GM23338 (cell line): ENCODE measurements around the gene VAV3. TPM values are rescaled to one million over a fixed set of nuclear protein-coding genes. Genes with fewer than 3 reads are reported as not detected.

Experiments
- ATAC-seq: fragments of 200-7000 bp; cut with Tn5 transposase; 3 replicates; pipeline ENCODE4 v1.9.1; 2020
- DNase-seq: peaks from one replicate; pipeline ENCODE4 v3.0.0-alpha.2; 2015; ENCODE audit warnings: low spot score
- H2AFZ ChIP-seq: fragments of 200-600 bp; sonication (generic); 2 replicates; pipeline ENCODE4 v1.8.0; 2016; ENCODE audit warnings: antibody characterized with exemption, mild to moderate bottlenecking, moderate library complexity
- H3F3A ChIP-seq: fragments of 200-600 bp; sonication (generic); replicated peaks from 2 replicates; pipeline ENCODE4 v1.8.0; 2017; ENCODE audit warnings: antibody characterized with exemption, mixed run types, low read depth
- H3K27ac ChIP-seq: fragments of 200-600 bp; sonication (generic); 2 replicates; pipeline ENCODE4 v1.6.1; 2016; ENCODE audit warnings: low read depth
- H3K27me3 ChIP-seq: fragments of 200-600 bp; sonication (generic); 2 replicates; pipeline ENCODE4 v1.8.0; 2016; ENCODE audit warnings: mild to moderate bottlenecking, mixed run types, moderate library complexity; ENCODE audit not compliant: insufficient read depth
- H3K36me3 ChIP-seq: fragments of 200-600 bp; sonication (generic); 2 replicates; pipeline ENCODE4 v1.8.0; 2016; ENCODE audit warnings: mild to moderate bottlenecking; ENCODE audit not compliant: insufficient read depth
- H3K4me1 ChIP-seq: fragments of 200-600 bp; sonication (generic); 2 replicates; pipeline ENCODE4 v1.8.0; 2016; ENCODE audit warnings: mild to moderate bottlenecking, moderate library complexity; ENCODE audit not compliant: insufficient read depth
- H3K4me2 ChIP-seq: fragments of 200-600 bp; sonication (generic); 2 replicates; pipeline ENCODE4 v1.7.1; 2017; ENCODE audit warnings: mixed run types
- H3K4me3 ChIP-seq: fragments of 200-600 bp; sonication (generic); 2 replicates; pipeline ENCODE4 v1.6.1; 2016; ENCODE audit warnings: mixed run types
- H3K79me2 ChIP-seq: fragments of 200-600 bp; sonication (generic); replicated peaks from 2 replicates; pipeline ENCODE4 v1.8.0; 2017; ENCODE audit warnings: mild to moderate bottlenecking; ENCODE audit not compliant: insufficient read depth
- H3K9me2 ChIP-seq: fragments of 200-600 bp; sonication (generic); 2 replicates; pipeline ENCODE4 v1.8.0; 2017; ENCODE audit not compliant: insufficient read depth
- H4K20me1 ChIP-seq: fragments of 200-600 bp; sonication (generic); replicated peaks from 2 replicates; pipeline ENCODE4 v1.8.0; 2017; ENCODE audit warnings: mild to moderate bottlenecking; ENCODE audit not compliant: insufficient read depth
- H3K27ac Mint-ChIP-seq: 2 replicates; pipeline ENCODE4 v1.8.0; 2020; ENCODE audit warnings: inconsistent platforms, mild to moderate bottlenecking, moderate library complexity, mixed read lengths
- H3K27me3 Mint-ChIP-seq: 3 replicates; pipeline ENCODE4 v1.8.0; 2022; ENCODE audit warnings: low read depth, mild to moderate bottlenecking, moderate library complexity, mixed read lengths, inconsistent platforms; ENCODE audit not compliant: insufficient read depth, poor library complexity
- H3K36me3 Mint-ChIP-seq: 3 replicates; pipeline ENCODE4 v1.8.0; 2021; ENCODE audit warnings: low read depth, mild to moderate bottlenecking, inconsistent platforms, moderate library complexity, mixed read lengths
- H3K4me1 Mint-ChIP-seq: 3 replicates; pipeline ENCODE4 v1.8.0; 2020; ENCODE audit warnings: mild to moderate bottlenecking, inconsistent platforms, mixed read lengths
- H3K4me3 Mint-ChIP-seq: 3 replicates; pipeline ENCODE4 v1.8.0; 2021; ENCODE audit warnings: moderate library complexity, mild to moderate bottlenecking, inconsistent platforms, mixed read lengths
- H3K9me3 Mint-ChIP-seq: 3 replicates; pipeline ENCODE4 v1.8.0; 2020; ENCODE audit warnings: moderate library complexity, mild to moderate bottlenecking, inconsistent platforms, mixed read lengths
- CREB1 ChIP-seq: fragments of 250-450 bp; sonication (Bioruptor Pico); IDR thresholded peaks from 2 replicates; pipeline ENCODE4 v1.5.0; 2020; ENCODE audit warnings: low read depth, mild to moderate bottlenecking, moderate library complexity
- EZH2 ChIP-seq: fragments of 200-600 bp; sonication (generic); IDR thresholded peaks from one replicate; pipeline ENCODE4 v1.8.0; 2017; ENCODE audit warnings: antibody characterized with exemption, mild to moderate bottlenecking, low read depth; ENCODE audit not compliant: unreplicated experiment
- POLR2AphosphoS5 ChIP-seq: IDR thresholded peaks from 2 replicates; pipeline ENCODE4 v1.6.1; 2016; ENCODE audit warnings: antibody characterized with exemption, low read depth
- polyA plus RNA-seq: library from polyadenylated mRNA; unstranded; fragments of >200 nt; fragmentation: Nextera tagmentation; extraction: Ambion mirVana; gene quantifications from 2 replicates; pipeline ENCODE4 v1.2.1, GENCODE V29; 2016
- total RNA-seq: library from RNA; depleted of rRNA; stranded (reverse); fragments of >200 nt; shearing (Covaris generic); gene quantifications from 2 replicates; pipeline ENCODE4 v1.2.3, GENCODE V29; 2014
- TF ChIP-seq, protein P1 (sequence below), 2 experiments: fragments of 200-600 bp in 1 of 2; sonication (generic) in 1 of 2; conservative IDR thresholded peaks; 2 replicates each; pipeline versions ENCODE4 v1.5.1 to v1.6.1; 2016 to 2017; ENCODE audit warnings: antibody characterized with exemption in 2 of 2, low read depth in 2 of 2, mild to moderate bottlenecking in 2 of 2, moderate library complexity in 1 of 2
- TF ChIP-seq, protein P2 (sequence below): IDR thresholded peaks from one replicate; pipeline ENCODE4 v1.6.1; 2018; ENCODE audit warnings: antibody characterized with exemption; ENCODE audit not compliant: unreplicated experiment
- TF ChIP-seq, protein P3 (sequence below): IDR thresholded peaks from 2 replicates; pipeline ENCODE4 v1.6.1; 2016; ENCODE audit warnings: antibody characterized with exemption

The VAV3 gene
- total and polyA plus RNA-seq, 2 experiments from 2014 or later: 3.0 to 11.3 TPM

DNA sequence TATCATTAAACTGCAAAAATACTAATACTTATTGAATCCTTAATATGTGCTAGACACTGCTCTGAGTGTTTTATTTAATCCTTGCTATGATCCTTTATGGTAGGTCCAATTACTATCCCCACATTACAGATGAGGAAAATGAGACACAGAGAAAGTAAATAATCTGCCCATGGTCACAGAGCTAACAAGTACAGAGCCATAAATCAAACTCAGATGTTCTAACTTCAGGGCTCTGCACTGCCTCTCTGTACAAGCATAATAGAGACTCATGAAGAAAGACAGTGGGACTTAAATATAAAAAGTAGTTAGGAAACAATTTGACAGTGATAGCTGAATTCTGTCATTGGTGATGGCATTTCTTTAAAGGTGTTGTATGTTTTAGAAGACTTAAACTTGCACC lies 346.4 kb downstream of the VAV3 start:
- Histone ChIP-seq H4K20me1 (no peaks in the 10 kb centered on the region), H3K27me3 (no peaks in the 10 kb centered on the region), H3K79me2 (no peaks in the 10 kb centered on the region), H3K9me2 (no peaks in the 10 kb centered on the region), H3F3A (no peaks in the 10 kb centered on the region), H2AFZ (no peak overlapping the region), H3K4me1 (no peaks in the 10 kb centered on the region), H3K36me3 (no peaks in the 10 kb centered on the region), H3K4me2 (no peak overlapping the region), H3K4me3 (no peak overlapping the region), H3K27ac (no peak overlapping the region)
- Mint-ChIP-seq H3K27ac (no peak overlapping the region), H3K4me3 (no peak overlapping the region), H3K4me1 (no peaks in the 10 kb centered on the region), H3K27me3 (no peaks in the 10 kb centered on the region), H3K36me3 (no peaks in the 10 kb centered on the region), H3K9me3 (no peaks in the 10 kb centered on the region)
- TF ChIP-seq POLR2AphosphoS5 (no peak), CREB1 (no peak)
- TF ChIP-seq, protein P1, sequence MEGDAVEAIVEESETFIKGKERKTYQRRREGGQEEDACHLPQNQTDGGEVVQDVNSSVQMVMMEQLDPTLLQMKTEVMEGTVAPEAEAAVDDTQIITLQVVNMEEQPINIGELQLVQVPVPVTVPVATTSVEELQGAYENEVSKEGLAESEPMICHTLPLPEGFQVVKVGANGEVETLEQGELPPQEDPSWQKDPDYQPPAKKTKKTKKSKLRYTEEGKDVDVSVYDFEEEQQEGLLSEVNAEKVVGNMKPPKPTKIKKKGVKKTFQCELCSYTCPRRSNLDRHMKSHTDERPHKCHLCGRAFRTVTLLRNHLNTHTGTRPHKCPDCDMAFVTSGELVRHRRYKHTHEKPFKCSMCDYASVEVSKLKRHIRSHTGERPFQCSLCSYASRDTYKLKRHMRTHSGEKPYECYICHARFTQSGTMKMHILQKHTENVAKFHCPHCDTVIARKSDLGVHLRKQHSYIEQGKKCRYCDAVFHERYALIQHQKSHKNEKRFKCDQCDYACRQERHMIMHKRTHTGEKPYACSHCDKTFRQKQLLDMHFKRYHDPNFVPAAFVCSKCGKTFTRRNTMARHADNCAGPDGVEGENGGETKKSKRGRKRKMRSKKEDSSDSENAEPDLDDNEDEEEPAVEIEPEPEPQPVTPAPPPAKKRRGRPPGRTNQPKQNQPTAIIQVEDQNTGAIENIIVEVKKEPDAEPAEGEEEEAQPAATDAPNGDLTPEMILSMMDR (conservative IDR thresholded peaks at IDR 0.05; ENCODE audit: low read depth in 2 of 2): no peak
- TF ChIP-seq, protein P2, sequence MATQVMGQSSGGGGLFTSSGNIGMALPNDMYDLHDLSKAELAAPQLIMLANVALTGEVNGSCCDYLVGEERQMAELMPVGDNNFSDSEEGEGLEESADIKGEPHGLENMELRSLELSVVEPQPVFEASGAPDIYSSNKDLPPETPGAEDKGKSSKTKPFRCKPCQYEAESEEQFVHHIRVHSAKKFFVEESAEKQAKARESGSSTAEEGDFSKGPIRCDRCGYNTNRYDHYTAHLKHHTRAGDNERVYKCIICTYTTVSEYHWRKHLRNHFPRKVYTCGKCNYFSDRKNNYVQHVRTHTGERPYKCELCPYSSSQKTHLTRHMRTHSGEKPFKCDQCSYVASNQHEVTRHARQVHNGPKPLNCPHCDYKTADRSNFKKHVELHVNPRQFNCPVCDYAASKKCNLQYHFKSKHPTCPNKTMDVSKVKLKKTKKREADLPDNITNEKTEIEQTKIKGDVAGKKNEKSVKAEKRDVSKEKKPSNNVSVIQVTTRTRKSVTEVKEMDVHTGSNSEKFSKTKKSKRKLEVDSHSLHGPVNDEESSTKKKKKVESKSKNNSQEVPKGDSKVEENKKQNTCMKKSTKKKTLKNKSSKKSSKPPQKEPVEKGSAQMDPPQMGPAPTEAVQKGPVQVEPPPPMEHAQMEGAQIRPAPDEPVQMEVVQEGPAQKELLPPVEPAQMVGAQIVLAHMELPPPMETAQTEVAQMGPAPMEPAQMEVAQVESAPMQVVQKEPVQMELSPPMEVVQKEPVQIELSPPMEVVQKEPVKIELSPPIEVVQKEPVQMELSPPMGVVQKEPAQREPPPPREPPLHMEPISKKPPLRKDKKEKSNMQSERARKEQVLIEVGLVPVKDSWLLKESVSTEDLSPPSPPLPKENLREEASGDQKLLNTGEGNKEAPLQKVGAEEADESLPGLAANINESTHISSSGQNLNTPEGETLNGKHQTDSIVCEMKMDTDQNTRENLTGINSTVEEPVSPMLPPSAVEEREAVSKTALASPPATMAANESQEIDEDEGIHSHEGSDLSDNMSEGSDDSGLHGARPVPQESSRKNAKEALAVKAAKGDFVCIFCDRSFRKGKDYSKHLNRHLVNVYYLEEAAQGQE: no peak
- no peak for ATAC-seq
- DNase-seq: no peak

DNA sequence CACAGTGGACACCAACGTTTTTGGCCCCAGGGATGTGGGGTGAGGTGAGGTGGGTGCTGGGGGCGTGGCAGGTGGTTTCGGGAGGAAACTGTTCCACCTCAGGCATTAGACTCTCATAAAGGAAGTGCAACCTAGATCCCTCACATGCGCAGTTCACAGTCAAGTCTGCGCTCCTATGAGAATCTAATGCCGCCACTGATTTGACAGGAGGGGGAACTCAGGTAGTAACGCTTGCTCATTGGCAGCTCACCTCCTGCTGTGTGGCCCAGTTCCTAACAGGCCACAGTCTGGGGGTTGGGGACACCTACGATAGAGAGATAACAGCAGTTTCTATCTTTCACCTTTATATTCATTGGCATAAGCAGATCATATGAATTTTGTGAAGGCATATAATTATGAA lies 347.1 kb downstream of the VAV3 start:
- Mint-ChIP-seq H3K9me3 (peaks cover under 1% of the 10 kb centered on the region; the same call in 1 of the 3 replicates), H3K27ac (no peak overlapping the region), H3K36me3 (no peaks in the 10 kb centered on the region), H3K4me3 (no peak overlapping the region), H3K4me1 (no peaks in the 10 kb centered on the region), H3K27me3 (no peaks in the 10 kb centered on the region)
- H3K4me3 ChIP-seq: no peak overlapping the region
- H3K27ac ChIP-seq: no peak overlapping the region
- H3K9me2 ChIP-seq: no peaks in the 10 kb centered on the region
- H3F3A ChIP-seq: no peaks in the 10 kb centered on the region
- no peak for ATAC-seq
- H3K36me3 ChIP-seq: no peaks in the 10 kb centered on the region
- H3K79me2 ChIP-seq: no peaks in the 10 kb centered on the region
- H2AFZ ChIP-seq: no peak overlapping the region
- DNase-seq: peak; percentile 7
- no peak for TF ChIP-seq EZH2
- TF ChIP-seq, protein P1 (conservative IDR thresholded peaks at IDR 0.05; ENCODE audit: low read depth in 2 of 2): no peak
- no peak for TF ChIP-seq POLR2AphosphoS5
- TF ChIP-seq, protein P3, sequence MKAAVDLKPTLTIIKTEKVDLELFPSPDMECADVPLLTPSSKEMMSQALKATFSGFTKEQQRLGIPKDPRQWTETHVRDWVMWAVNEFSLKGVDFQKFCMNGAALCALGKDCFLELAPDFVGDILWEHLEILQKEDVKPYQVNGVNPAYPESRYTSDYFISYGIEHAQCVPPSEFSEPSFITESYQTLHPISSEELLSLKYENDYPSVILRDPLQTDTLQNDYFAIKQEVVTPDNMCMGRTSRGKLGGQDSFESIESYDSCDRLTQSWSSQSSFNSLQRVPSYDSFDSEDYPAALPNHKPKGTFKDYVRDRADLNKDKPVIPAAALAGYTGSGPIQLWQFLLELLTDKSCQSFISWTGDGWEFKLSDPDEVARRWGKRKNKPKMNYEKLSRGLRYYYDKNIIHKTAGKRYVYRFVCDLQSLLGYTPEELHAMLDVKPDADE: no peak
- no peaks in the 10 kb centered on the region for H3K4me1 ChIP-seq
- no peaks in the 10 kb centered on the region for H3K27me3 ChIP-seq
- H3K4me2 ChIP-seq: no peak overlapping the region
- H4K20me1 ChIP-seq: no peaks in the 10 kb centered on the region
